Fibroblast of villous mesenchyme (primary cell): ENCODE data around the gene POC1A. TPM values are rescaled to one million over a fixed set of nuclear protein-coding genes. Genes with fewer than 3 reads are reported as not detected.

Source experiments
- DNase-seq: peaks from one replicate; pipeline ENCODE4 v3.0.0-alpha.2; 2010; ENCODE audit warnings: low read depth
- H3K4me3 ChIP-seq: 2 replicates; pipeline ENCODE4 v1.5.1; 2011; ENCODE audit warnings: low read depth, mild to moderate bottlenecking, low read length
- CTCF ChIP-seq: IDR thresholded peaks from 2 replicates; pipeline ENCODE4 v1.5.1; 2012; ENCODE audit warnings: low read depth, mild to moderate bottlenecking, low read length; ENCODE audit not compliant: insufficient read depth
- total RNA-seq: library from RNA; depleted of rRNA; stranded (reverse); fragments of >200 nt; gene quantifications from 2 replicates; pipeline ENCODE4 v1.2.3, GENCODE V29; 2012

Gene POC1A
- total RNA-seq, 1 donor = 5.6 TPM

GRCh38 chr3:52050571-52050970 is 103.7 kb downstream of the POC1A start:
- DNase-seq = no peak
- no peak overlapping the region for H3K4me3 ChIP-seq
- no peak for TF ChIP-seq CTCF

GRCh38 chr3:52049503-52049902 is 104.7 kb downstream of the POC1A start:
- TF ChIP-seq CTCF = no peak
- H3K4me3 ChIP-seq = no peak overlapping the region
- DNase-seq = no peak

- no peak for TF ChIP-seq CTCF
- no peak overlapping the region for H3K4me3 ChIP-seq
- DNase-seq = no peak
Observed at GRCh38 chr3:52047295-52047960, 106.8 kb downstream of the POC1A start.

GRCh38 chr3:52046902-52047239 is 107.4 kb downstream of the POC1A start:
- no peak overlapping the region for H3K4me3 ChIP-seq
- DNase-seq = no peak
- no peak for TF ChIP-seq CTCF

GRCh38 chr3:52046186-52046901 is 107.9 kb downstream of the POC1A start:
- no peak for TF ChIP-seq CTCF
- peak; percentile 95 for DNase-seq
- H3K4me3 ChIP-seq = no peak overlapping the region

- no peak overlapping the region for H3K4me3 ChIP-seq
- no peak for DNase-seq
- no peak for TF ChIP-seq CTCF
Observed at GRCh38 chr3:52044869-52045619, 109.2 kb downstream of the POC1A start.
